ENCODE data around the gene FBXL7.
A peak's percentile ranks its signal among the peaks of the same experiment; 100 is the strongest.

FBXL7 gene

DNA sequence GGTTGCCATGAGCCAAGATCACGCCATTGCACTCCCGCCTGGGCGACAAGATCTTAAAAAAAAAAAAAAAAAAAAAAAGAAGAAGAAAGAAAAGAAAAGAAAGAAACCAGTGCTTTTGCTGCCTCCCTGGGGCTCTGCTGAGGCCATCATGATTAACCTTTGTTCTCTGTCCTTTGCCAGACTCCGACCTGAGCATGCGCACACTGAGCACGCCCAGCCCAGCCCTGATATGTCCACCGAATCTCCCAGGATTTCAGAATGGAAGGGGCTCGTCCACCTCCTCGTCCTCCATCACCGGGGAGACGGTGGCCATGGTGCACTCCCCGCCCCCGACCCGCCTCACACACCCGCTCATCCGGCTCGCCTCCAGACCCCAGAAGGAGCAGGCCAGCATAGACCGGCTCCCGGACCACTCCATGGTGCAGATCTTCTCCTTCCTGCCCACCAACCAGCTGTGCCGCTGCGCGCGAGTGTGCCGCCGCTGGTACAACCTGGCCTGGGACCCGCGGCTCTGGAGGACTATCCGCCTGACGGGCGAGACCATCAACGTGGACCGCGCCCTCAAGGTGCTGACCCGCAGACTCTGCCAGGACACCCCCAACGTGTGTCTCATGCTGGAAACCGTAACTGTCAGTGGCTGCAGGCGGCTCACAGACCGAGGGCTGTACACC lies 427.9 kb downstream of the FBXL7 start:
- no peak for DNase-seq (ENCODE audit: low read depth)
- H3K4me3 ChIP-seq (ENCODE audit: low read depth, low read length) = no peak overlapping the region
- TF ChIP-seq POLR2A (IDR thresholded peaks at IDR 0.05; ENCODE audit: extremely low read depth, insufficient read length) (no peak), MAX (IDR thresholded peaks at IDR 0.05; ENCODE audit: low read depth, low read length) (no peak), MYC (IDR thresholded peaks at IDR 0.05; ENCODE audit: low read depth, low read length) (no peak)
- TF ChIP-seq, protein P1, sequence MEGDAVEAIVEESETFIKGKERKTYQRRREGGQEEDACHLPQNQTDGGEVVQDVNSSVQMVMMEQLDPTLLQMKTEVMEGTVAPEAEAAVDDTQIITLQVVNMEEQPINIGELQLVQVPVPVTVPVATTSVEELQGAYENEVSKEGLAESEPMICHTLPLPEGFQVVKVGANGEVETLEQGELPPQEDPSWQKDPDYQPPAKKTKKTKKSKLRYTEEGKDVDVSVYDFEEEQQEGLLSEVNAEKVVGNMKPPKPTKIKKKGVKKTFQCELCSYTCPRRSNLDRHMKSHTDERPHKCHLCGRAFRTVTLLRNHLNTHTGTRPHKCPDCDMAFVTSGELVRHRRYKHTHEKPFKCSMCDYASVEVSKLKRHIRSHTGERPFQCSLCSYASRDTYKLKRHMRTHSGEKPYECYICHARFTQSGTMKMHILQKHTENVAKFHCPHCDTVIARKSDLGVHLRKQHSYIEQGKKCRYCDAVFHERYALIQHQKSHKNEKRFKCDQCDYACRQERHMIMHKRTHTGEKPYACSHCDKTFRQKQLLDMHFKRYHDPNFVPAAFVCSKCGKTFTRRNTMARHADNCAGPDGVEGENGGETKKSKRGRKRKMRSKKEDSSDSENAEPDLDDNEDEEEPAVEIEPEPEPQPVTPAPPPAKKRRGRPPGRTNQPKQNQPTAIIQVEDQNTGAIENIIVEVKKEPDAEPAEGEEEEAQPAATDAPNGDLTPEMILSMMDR (IDR thresholded peaks at IDR 0.05; ENCODE audit: low read depth, low read length) = no peak

DNA sequence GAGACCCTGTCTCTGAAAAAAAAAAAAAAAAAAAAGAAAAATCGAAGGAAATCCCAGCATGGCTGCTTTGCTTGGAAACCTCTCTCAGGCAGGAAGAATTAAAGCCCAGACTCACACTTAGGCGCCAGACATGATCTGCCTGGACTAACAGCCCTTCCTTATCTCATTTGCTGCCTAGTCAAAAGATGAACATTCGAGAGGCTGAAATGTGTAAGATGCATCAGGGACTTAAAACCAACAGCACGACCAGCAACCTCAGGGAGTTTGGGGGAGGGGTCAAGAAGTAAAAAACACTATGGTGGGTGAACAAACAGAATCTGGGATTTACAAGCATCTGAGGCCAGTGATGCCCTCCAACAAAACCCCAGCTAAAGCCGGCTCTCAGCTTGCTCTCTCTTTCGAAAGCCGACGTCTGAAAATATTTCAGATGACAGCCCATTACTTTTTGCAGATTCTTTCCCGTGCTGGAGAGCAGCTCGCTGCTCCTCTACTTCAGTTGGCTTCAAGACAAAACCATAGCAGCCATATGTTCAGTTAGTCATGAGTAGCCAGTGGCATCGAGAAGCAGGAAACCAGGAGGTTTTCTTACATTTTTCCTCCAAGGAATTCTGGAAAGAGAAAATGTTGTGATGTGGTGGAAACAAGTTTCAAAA lies 429.8 kb downstream of the FBXL7 start:
- DNase-seq (ENCODE audit: low read depth) = no peak
- no peak overlapping the region for H3K4me3 ChIP-seq (ENCODE audit: low read depth, low read length)
- TF ChIP-seq MAX (IDR thresholded peaks at IDR 0.05; ENCODE audit: low read depth, low read length) = no peak
- TF ChIP-seq, protein P1 (IDR thresholded peaks at IDR 0.05; ENCODE audit: low read depth, low read length) = no peak
- no peak for TF ChIP-seq POLR2A (IDR thresholded peaks at IDR 0.05; ENCODE audit: extremely low read depth, insufficient read length)
- TF ChIP-seq MYC (IDR thresholded peaks at IDR 0.05; ENCODE audit: low read depth, low read length) = no peak

DNA sequence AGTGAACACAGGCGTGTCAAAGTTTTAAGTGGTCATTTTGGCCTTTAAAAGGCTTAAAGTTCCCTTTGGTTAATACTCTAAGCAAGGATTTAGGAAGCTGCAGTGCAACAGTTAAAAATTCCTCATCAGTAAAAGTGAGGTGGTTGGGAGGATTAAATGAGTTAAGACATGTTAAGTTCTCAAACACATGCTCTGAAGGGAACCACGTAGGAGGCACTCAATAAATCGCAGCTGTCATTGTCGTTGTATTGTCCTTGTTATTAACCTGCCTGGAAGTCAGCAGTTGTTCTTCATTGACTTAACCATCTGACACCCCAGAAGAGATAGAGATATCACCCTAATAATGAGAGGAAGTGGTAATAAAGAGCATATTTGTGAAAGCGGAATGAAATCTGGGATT lies 432.1 kb downstream of the FBXL7 start:
- DNase-seq (ENCODE audit: low read depth) = no peak
- TF ChIP-seq, protein P1 (IDR thresholded peaks at IDR 0.05; ENCODE audit: low read depth, low read length) = no peak
- TF ChIP-seq MAX (IDR thresholded peaks at IDR 0.05; ENCODE audit: low read depth, low read length) (no peak), MYC (IDR thresholded peaks at IDR 0.05; ENCODE audit: low read depth, low read length) (no peak), POLR2A (IDR thresholded peaks at IDR 0.05; ENCODE audit: extremely low read depth, insufficient read length) (no peak)
- no peak overlapping the region for H3K4me3 ChIP-seq (ENCODE audit: low read depth, low read length)

DNA sequence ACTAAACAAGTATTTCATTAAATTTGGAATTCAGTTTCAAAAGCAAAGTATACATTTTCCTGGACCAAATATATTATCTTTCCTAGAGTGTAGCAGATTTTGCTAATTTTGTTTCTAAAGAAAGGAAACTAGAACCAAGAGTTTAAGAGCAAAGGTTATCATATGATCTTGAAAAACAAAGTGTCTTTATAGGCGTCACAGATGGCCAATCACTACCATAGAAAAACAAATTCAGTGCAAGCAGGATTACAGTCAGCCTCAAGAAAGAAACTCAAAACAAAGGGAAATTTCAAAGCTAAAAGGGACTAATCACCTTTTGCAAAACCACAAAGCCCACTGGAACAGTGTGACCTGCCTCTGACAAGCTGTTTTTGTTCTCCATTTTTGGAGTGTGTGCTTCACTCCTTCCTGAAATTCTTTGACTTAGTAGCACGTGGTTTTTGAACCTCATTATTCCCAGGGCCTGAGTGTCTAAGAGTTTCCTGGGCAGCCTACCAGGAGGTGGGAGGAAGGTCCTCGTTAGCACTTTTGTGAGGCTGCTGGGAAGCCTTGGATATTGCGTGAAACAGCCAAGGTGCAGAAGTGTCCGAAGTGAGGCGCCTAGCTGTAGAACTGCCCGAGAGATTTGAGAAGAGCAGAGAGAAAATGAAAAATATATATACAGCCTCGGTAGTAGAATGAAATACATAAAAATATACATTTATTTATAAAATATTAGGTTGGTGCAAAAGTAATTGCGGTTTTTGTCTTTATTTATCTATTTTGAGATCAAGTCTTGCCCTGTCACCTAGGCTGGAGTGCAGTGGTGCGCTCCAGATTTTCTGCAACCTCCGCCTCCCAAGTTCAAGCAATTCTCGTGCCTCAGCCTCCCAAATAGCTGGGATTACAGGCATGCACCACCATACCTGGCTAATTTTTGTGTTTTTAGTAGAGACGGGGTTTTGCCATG lies 433.6 kb downstream of the FBXL7 start:
- TF ChIP-seq MAX (IDR thresholded peaks at IDR 0.05; ENCODE audit: low read depth, low read length) (no peak), MYC (IDR thresholded peaks at IDR 0.05; ENCODE audit: low read depth, low read length) (no peak), POLR2A (IDR thresholded peaks at IDR 0.05; ENCODE audit: extremely low read depth, insufficient read length) (no peak)
- TF ChIP-seq, protein P1 (IDR thresholded peaks at IDR 0.05; ENCODE audit: low read depth, low read length) = no peak
- no peak for DNase-seq (ENCODE audit: low read depth)
- no peak overlapping the region for H3K4me3 ChIP-seq (ENCODE audit: low read depth, low read length)

GRCh38 chr5:15936505-15937245 lies 436.7 kb downstream of the FBXL7 start:
- DNase-seq (ENCODE audit: low read depth) = peak; percentile 4
- TF ChIP-seq MAX (IDR thresholded peaks at IDR 0.05; ENCODE audit: low read depth, low read length) (no peak), POLR2A (IDR thresholded peaks at IDR 0.05; ENCODE audit: extremely low read depth, insufficient read length) (no peak), MYC (IDR thresholded peaks at IDR 0.05; ENCODE audit: low read depth, low read length) (no peak)
- TF ChIP-seq, protein P1 (IDR thresholded peaks at IDR 0.05; ENCODE audit: low read depth, low read length) = no peak
- H3K4me3 ChIP-seq (ENCODE audit: low read depth, low read length) = no peak overlapping the region

Data from NB4 (cell line).